ENCODE data around the gene DUSP10. TPM values are rescaled to one million over a fixed set of nuclear protein-coding genes. Genes with fewer than 3 reads are reported as not detected.

The DUSP10 gene
- total RNA-seq, 4 donors from 2014 or later, result 2.9 to 7.0 (median 5.9) TPM

- intact Hi-C loops (cut with DNase I; ENCODE audit: low total_unique reads) (loop anchor here (2.0 kb wide), 1 partner anchor 24 kb away; no protein-coding TSS in a partner anchor), in situ Hi-C loops (cut with MboI; ENCODE audit: low sequenced_read_pairs in 4 of 4) (no loop called here)
- DNase-seq (no peak), ATAC-seq (no peak)
- no peak overlapping the region for H3K27ac ChIP-seq
- no peaks in the 10 kb centered on the region for H3K9me3 ChIP-seq
- peaks cover 0 to 12% of the 10 kb centered on the region in 2 donors for H3K4me1 ChIP-seq
- TF ChIP-seq POLR2A (IDR thresholded peaks at IDR 0.05), result no peak
- no peak for TF ChIP-seq CTCF (IDR thresholded peaks at IDR 0.05 in 4 of 5, conservative IDR thresholded peaks at IDR 0.05 in 1 of 5)
- H3K4me3 ChIP-seq, result no peak overlapping the region
- H3K27me3 ChIP-seq, result no peaks in the 10 kb centered on the region
- peaks cover 0 to 4% of the 10 kb centered on the region in 2 donors for H3K36me3 ChIP-seq
Measured at GRCh38 chr1:221696718-221697461, 45.0 kb downstream of the DUSP10 start.

GRCh38 chr1:221696027-221696426 lies 45.9 kb downstream of the DUSP10 start:
- in situ Hi-C loops (cut with MboI; ENCODE audit: low sequenced_read_pairs in 4 of 4), result no loop called here
- Histone ChIP-seq H3K27me3 (no peaks in the 10 kb centered on the region), H3K9me3 (no peaks in the 10 kb centered on the region), H3K36me3 (no peaks in the 10 kb centered on the region), H3K27ac (no peak overlapping the region), H3K4me1 (peaks cover 0 to 12% of the 10 kb centered on the region in 2 donors), H3K4me3 (no peak overlapping the region)
- ATAC-seq, result no peak
- no peak for DNase-seq
- intact Hi-C loops (cut with DNase I; ENCODE audit: low total_unique reads), result loop anchor here (2.0 kb wide), 1 partner anchor 23 kb away; no protein-coding TSS in a partner anchor
- TF ChIP-seq CTCF (IDR thresholded peaks at IDR 0.05 in 4 of 5, conservative IDR thresholded peaks at IDR 0.05 in 1 of 5), result no peak
- no peak for TF ChIP-seq POLR2A (IDR thresholded peaks at IDR 0.05)

- Histone ChIP-seq H3K9me3 (no peaks in the 10 kb centered on the region), H3K27ac (no peak overlapping the region), H3K27me3 (no peaks in the 10 kb centered on the region), H3K4me3 (no peak overlapping the region), H3K36me3 (no peaks in the 10 kb centered on the region), H3K4me1 (peaks cover 0 to 12% of the 10 kb centered on the region in 2 donors)
- intact Hi-C loops (cut with DNase I; ENCODE audit: low total_unique reads) (no loop called here), in situ Hi-C loops (cut with MboI; ENCODE audit: low sequenced_read_pairs in 4 of 4) (no loop called here)
- no peak for ATAC-seq
- no peak for DNase-seq
- TF ChIP-seq CTCF (IDR thresholded peaks at IDR 0.05 in 4 of 5, conservative IDR thresholded peaks at IDR 0.05 in 1 of 5) (no peak), POLR2A (IDR thresholded peaks at IDR 0.05) (no peak)
Measured at GRCh38 chr1:221695301-221695700, 46.6 kb downstream of the DUSP10 start.

GRCh38 chr1:221694109-221694508 lies 47.8 kb downstream of the DUSP10 start:
- H3K36me3 ChIP-seq, result no peaks in the 10 kb centered on the region
- no peak overlapping the region for H3K27ac ChIP-seq
- no peaks in the 10 kb centered on the region for H3K9me3 ChIP-seq
- peaks cover 0 to 12% of the 10 kb centered on the region in 2 donors for H3K4me1 ChIP-seq
- in situ Hi-C loops (cut with MboI; ENCODE audit: low sequenced_read_pairs in 4 of 4) (no loop called here), intact Hi-C loops (cut with DNase I; ENCODE audit: low total_unique reads) (no loop called here)
- TF ChIP-seq CTCF (IDR thresholded peaks at IDR 0.05 in 4 of 5, conservative IDR thresholded peaks at IDR 0.05 in 1 of 5), result no peak
- no peak for TF ChIP-seq POLR2A (IDR thresholded peaks at IDR 0.05)
- H3K4me3 ChIP-seq, result no peak overlapping the region
- ATAC-seq (no peak), DNase-seq (no peak)
- no peaks in the 10 kb centered on the region for H3K27me3 ChIP-seq
